GM10248 (cell line): ENCODE measurements around the gene FTSJ3.

Source experiments
- CTCF ChIA-PET: fragments of 300-600 bp; sonication (Branson Sonifier 250); formaldehyde crosslinking; extraction: SDS; loops from one replicate; lab custom pipeline; 2021; ENCODE audit warnings: antibody characterized with exemption; lab: Yijun Ruan, JAX
- POLR2A ChIA-PET: fragments of 350-650 bp; sonication (Branson Sonifier 250); formaldehyde crosslinking; extraction: SDS; loops from one replicate; lab custom pipeline; 2020; ENCODE audit warnings: antibody characterized with exemption; lab: Yijun Ruan, JAX
- DNase-seq: peaks from one replicate; pipeline ENCODE4 v3.0.0; 2012; ENCODE audit errors: extremely low spot score
- CTCF ChIP-seq: IDR thresholded peaks from 2 replicates; pipeline ENCODE4 v1.5.1; 2012; ENCODE audit warnings: mild to moderate bottlenecking, low read depth; ENCODE audit errors: extremely low read depth, missing control alignments, control extremely low read depth

Gene FTSJ3

GRCh38 chr17:63780507-63780906 is 47.0 kb downstream of the FTSJ3 start:
- no peak for DNase-seq
- CTCF ChIA-PET, result interaction anchor here (0.7 to 1.4 kb wide), 2 partner anchors 8 to 41 kb away, joined by 3 read pairs; no protein-coding TSS in a partner anchor
- POLR2A ChIA-PET, result interaction anchor here (1.0 kb wide), 1 partner anchor 40 kb away, joined by 4 read pairs; no protein-coding TSS in a partner anchor
- no peak for TF ChIP-seq CTCF

GRCh38 chr17:63775420-63775819 is 52.0 kb downstream of the FTSJ3 start:
- CTCF ChIA-PET, result interaction anchor here (0.9 to 3.4 kb wide), 11 partner anchors 8 to 350 kb away, joined by 3 to 15 read pairs (median 4); partner anchors contain the start of gene STRADA
- no peak for TF ChIP-seq CTCF
- DNase-seq, result no peak
- POLR2A ChIA-PET, result interaction anchor here (0.5 to 0.6 kb wide), 2 partner anchors 64 to 80 kb away, joined by 3 to 6 read pairs; no protein-coding TSS in a partner anchor

- DNase-seq, result no peak
- no peak for TF ChIP-seq CTCF
- POLR2A ChIA-PET, result interaction anchor here (0.5 to 0.6 kb wide), 2 partner anchors 82 to 371 kb away, joined by 4 to 7 read pairs; no protein-coding TSS in a partner anchor
- CTCF ChIA-PET, result interaction anchor here (0.9 to 3.4 kb wide), 9 partner anchors 9 to 74 kb away, joined by 3 to 15 read pairs (median 4); partner anchors contain the start of gene STRADA
Measured at GRCh38 chr17:63774969-63775265, 52.5 kb downstream of the FTSJ3 start.

- ChIA-PET CTCF (interaction anchor here (0.7 to 3.4 kb wide), 12 partner anchors 9 to 77 kb away, joined by 3 to 15 read pairs (median 4); partner anchors contain the start of gene STRADA), POLR2A (interaction anchor here (0.5 to 1.8 kb wide), 8 partner anchors 8 to 371 kb away, joined by 3 to 7 read pairs (median 4); partner anchors contain the start of gene STRADA)
- TF ChIP-seq CTCF, result peak; percentile 6
- DNase-seq, result no peak
Measured at GRCh38 chr17:63774141-63774968, 53.1 kb downstream of the FTSJ3 start, which contains the start of gene DDX42. Gene DDX42, plus strand, starts transcription at chr17:63774170. Its CDS starts 12,880 bp downstream, at chr17:63787050.

GRCh38 chr17:63773272-63774140 is 54.0 kb downstream of the FTSJ3 start, which contains the start of gene CCDC47:
Gene CCDC47, minus strand, starts transcription at chr17:63773597. Its CDS starts 7,422 bp downstream, at chr17:63766175.
- CTCF ChIA-PET, result interaction anchor here (0.7 to 3.4 kb wide), 10 partner anchors 9 to 76 kb away, joined by 3 to 15 read pairs (median 6); partner anchors contain the start of gene STRADA
- no peak for TF ChIP-seq CTCF
- POLR2A ChIA-PET, result interaction anchor here (0.6 to 1.8 kb wide), 10 partner anchors 9 to 152 kb away, joined by 3 to 8 read pairs (median 4); partner anchors contain the start of genes MAP3K3 and STRADA
- peak; percentile 99 for DNase-seq

- DNase-seq, result no peak
- ChIA-PET CTCF (interaction anchor here (1.3 to 2.6 kb wide), 5 partner anchors 8 to 63 kb away, joined by 3 to 8 read pairs (median 5); no protein-coding TSS in a partner anchor), POLR2A (interaction anchor here (1.0 to 1.8 kb wide), 5 partner anchors 10 to 71 kb away, joined by 3 to 8 read pairs (median 4); partner anchors contain the start of gene STRADA)
- no peak for TF ChIP-seq CTCF
Measured at GRCh38 chr17:63772801-63773271, 54.6 kb downstream of the FTSJ3 start.
